Lung (tissue), 16 donors: ENCODE data around the gene MMP14. TPM values are rescaled to one million over a fixed set of nuclear protein-coding genes. Genes with fewer than 3 reads are reported as not detected.

ENCODE experiments used
- ATAC-seq: fragments of 200-7000 bp; cut with Tn5 transposase; one replicate; pipeline ENCODE4 v1.9.1; 2020; ENCODE audit warnings: moderate number of reproducible peaks; ENCODE audit not compliant: insufficient read depth, low FRiP score
- DNase-seq, 3 donors: peaks; one replicate each; pipeline ENCODE4 v3.0.0-alpha.2; 2013 to 2017
- H3K27ac ChIP-seq, 2 donors: one replicate each; pipeline ENCODE4 v1.5.1; 2013; ENCODE audit warnings: mild to moderate bottlenecking in 2 of 2, moderate library complexity in 2 of 2, control low read depth in 1 of 2, inconsistent platforms in 1 of 2, low read depth in 1 of 2, low read length in 1 of 2
- H3K27me3 ChIP-seq, 3 donors: one replicate each; pipeline ENCODE4 v1.5.1; 2013; ENCODE audit warnings: low read length in 2 of 3; ENCODE audit not compliant: control insufficient read depth in 3 of 3, insufficient read depth in 3 of 3
- H3K36me3 ChIP-seq, 4 donors: one replicate each; pipeline ENCODE4 v1.5.1; 2013; ENCODE audit warnings: low read length in 4 of 4, mild to moderate bottlenecking in 1 of 4, moderate library complexity in 1 of 4; ENCODE audit not compliant: control insufficient read depth in 4 of 4, insufficient read depth in 4 of 4
- H3K4me1 ChIP-seq, 5 donors: one replicate each; pipeline ENCODE4 v1.5.1; 2013; ENCODE audit warnings: low read length in 5 of 5, mild to moderate bottlenecking in 2 of 5, moderate library complexity in 1 of 5; ENCODE audit not compliant: control insufficient read depth in 5 of 5, insufficient read depth in 5 of 5
- H3K4me3 ChIP-seq: one replicate; pipeline ENCODE4 v1.5.1; 2013; ENCODE audit warnings: mild to moderate bottlenecking, control low read depth, moderate library complexity
- H3K9ac ChIP-seq, 2 donors: one replicate each; pipeline ENCODE4 v1.5.1; 2013; ENCODE audit warnings: low read length in 2 of 2, control low read depth in 1 of 2; ENCODE audit not compliant: insufficient read depth in 1 of 2
- H3K9me3 ChIP-seq, 4 donors: one replicate each; pipeline ENCODE4 v1.5.1; 2013; ENCODE audit warnings: low read length in 3 of 4, mild to moderate bottlenecking in 1 of 4, moderate library complexity in 1 of 4; ENCODE audit not compliant: control insufficient read depth in 4 of 4, insufficient read depth in 3 of 4
- CTCF ChIP-seq: IDR thresholded peaks from 2 replicates; pipeline ENCODE4 v1.5.1; 2012; ENCODE audit warnings: mild to moderate bottlenecking; ENCODE audit errors: control extremely low read depth, extremely low read depth
- WGBS, 2 donors: extraction: QIAGEN DNeasy Blood & Tissue Kit; methylation state at CpG; one replicate each; pipeline ENCODE4 v1.1.7; 2013; 5-methylcytosine and 5-hydroxymethylcytosine counted together
- long read RNA-seq, 5 donors: transcript quantifications; one replicate each; lab custom pipeline, GENCODE V29; 2026
- polyA plus RNA-seq, 2 donors: library from polyadenylated mRNA; stranded (reverse); fragments of 200-250 nt; gene quantifications; one replicate each; pipeline ENCODE4 v1.2.1, GENCODE V29; 2013
- total RNA-seq, 2 donors: library from RNA; depleted of rRNA in 1 of 2; stranded (reverse); fragments of >200 nt in 1 of 2; gene quantifications; one replicate each; pipeline ENCODE4 v1.2.1, GENCODE V29; 2014 to 2021
- donor health status: control.
- donor health status: control.
- donor health status: Bipolar disorder and iron deficiency.
- donor health status: healthy.
- donor health status: DM: yes; HTN: yes; CAD: no.

The MMP14 gene
- total RNA-seq (100 to 1,000 TPM; 121 to 162 TPM), polyA plus RNA-seq (100 to 1,000 TPM; 125 to 144 TPM)
- long read RNA-seq, donor 1, transcript MMP14-202 (2 exons, 560 nt), result minor isoform, 16 of 158 reads
- long read RNA-seq, donor 1, transcript MMP14-201 (10 exons, 3,732 nt), result major isoform, 20 of 158 reads
- long read RNA-seq, donor 1, partial matches to known transcripts, result 111 of 158 reads
- long read RNA-seq, donor 1, other reads (novel, unspliced or antisense), result 11 of 158 reads
- long read RNA-seq, donor 2, transcript MMP14-202 (2 exons, 560 nt), result major isoform, 13 of 61 reads
- long read RNA-seq, donor 2, partial matches to known transcripts, result 43 of 61 reads
- long read RNA-seq, donor 2, other reads (novel, unspliced or antisense), result 0 of 61 reads
- long read RNA-seq, donor 3, transcript MMP14-202 (2 exons, 560 nt), result major isoform, 5 of 9 reads
- long read RNA-seq, donor 3, partial matches to known transcripts, result 0 of 9 reads
- long read RNA-seq, donor 3, other reads (novel, unspliced or antisense), result 0 of 9 reads
- long read RNA-seq, donor 4, transcript MMP14-202 (2 exons, 560 nt), result major isoform, 11 of 12 reads
- long read RNA-seq, donor 4, partial matches to known transcripts, result 0 of 12 reads
- long read RNA-seq, donor 4, other reads (novel, unspliced or antisense), result 0 of 12 reads
- long read RNA-seq, donor 5, transcript MMP14-201 (10 exons, 3,732 nt), result major isoform, 11 of 69 reads
- long read RNA-seq, donor 5, transcript MMP14-202 (2 exons, 560 nt), result minor isoform, 8 of 69 reads
- long read RNA-seq, donor 5, partial matches to known transcripts, result 50 of 69 reads
- long read RNA-seq, donor 5, other reads (novel, unspliced or antisense), result 0 of 69 reads

GRCh38 chr14:22836301-22837113, at the start of gene MMP14:
MMP14 (plus strand) TSS chr14:22836585; CDS start chr14:22836818, 233 bp downstream.
- no peak for TF ChIP-seq CTCF
- WGBS, 2 donors, result 5% methylated on average over 44 to 46 of the region's 46 CpGs
- Histone ChIP-seq H3K4me3 (peak within 1 kb of the TSS; percentile 74), H3K36me3 (peaks cover 4 to 19% (median 13%) of the 10 kb centered on the region in 4 donors), H3K4me1 (peaks cover 0 to 27% (median 17%) of the 10 kb centered on the region in 5 donors), H3K27ac (peak within 1 kb of the TSS; percentile 76 to 89), H3K9me3 (peaks cover 0 to 2% (median 0%) of the 10 kb centered on the region in 4 donors), H3K9ac (peak within 1 kb of the TSS; percentile 95 to 99), H3K27me3 (no peaks in the 10 kb centered on the region)
- peak; percentile 94 to 97 (median 97) for DNase-seq
- peak; percentile 52 for ATAC-seq

GRCh38 chr14:22786685-22787084, 49.7 kb upstream of the MMP14 start:
- H3K36me3 ChIP-seq, result peaks cover 0 to 1% (median 0%) of the 10 kb centered on the region in 4 donors
- no peaks in the 10 kb centered on the region for H3K9me3 ChIP-seq
- 93 to 97% methylated on average over 4 of the region's 4 CpGs for WGBS, 2 donors
- H3K4me1 ChIP-seq, result no peaks in the 10 kb centered on the region
- no peak for ATAC-seq
- DNase-seq, result no peak
- H3K27me3 ChIP-seq, result no peaks in the 10 kb centered on the region
- H3K27ac ChIP-seq, result no peak overlapping the region
- TF ChIP-seq CTCF, result no peak
- H3K9ac ChIP-seq, result no peak overlapping the region
- no peak overlapping the region for H3K4me3 ChIP-seq

GRCh38 chr14:22791301-22791700, 45.1 kb upstream of the MMP14 start:
- no peaks in the 10 kb centered on the region for H3K9me3 ChIP-seq
- no peak overlapping the region for H3K9ac ChIP-seq
- no peak overlapping the region for H3K4me3 ChIP-seq
- peak overlapping the region in 1 of 2 donors; percentile 50 for H3K27ac ChIP-seq
- no peaks in the 10 kb centered on the region for H3K4me1 ChIP-seq
- no peaks in the 10 kb centered on the region for H3K36me3 ChIP-seq
- 70 to 82% methylated on average over 3 of the region's 3 CpGs for WGBS, 2 donors
- no peak for TF ChIP-seq CTCF
- H3K27me3 ChIP-seq, result no peaks in the 10 kb centered on the region
- ATAC-seq (no peak), DNase-seq (no peak)
